GM23338 (cell line): ENCODE data around the gene RBFOX1. TPM values are rescaled to one million over a fixed set of nuclear protein-coding genes. Genes with fewer than 3 reads are reported as not detected.

Experiments used
- ATAC-seq: fragments of 200-7000 bp; cut with Tn5 transposase; 3 replicates; pipeline ENCODE4 v1.9.1; 2020
- DNase-seq: peaks from one replicate; pipeline ENCODE4 v3.0.0-alpha.2; 2015; ENCODE audit warnings: low spot score
- H2AFZ ChIP-seq: fragments of 200-600 bp; sonication (generic); 2 replicates; pipeline ENCODE4 v1.8.0; 2016; ENCODE audit warnings: antibody characterized with exemption, mild to moderate bottlenecking, moderate library complexity
- H3F3A ChIP-seq: fragments of 200-600 bp; sonication (generic); replicated peaks from 2 replicates; pipeline ENCODE4 v1.8.0; 2017; ENCODE audit warnings: antibody characterized with exemption, mixed run types, low read depth
- H3K27ac ChIP-seq: fragments of 200-600 bp; sonication (generic); 2 replicates; pipeline ENCODE4 v1.6.1; 2016; ENCODE audit warnings: low read depth
- H3K27me3 ChIP-seq: fragments of 200-600 bp; sonication (generic); 2 replicates; pipeline ENCODE4 v1.8.0; 2016; ENCODE audit warnings: mild to moderate bottlenecking, mixed run types, moderate library complexity; ENCODE audit not compliant: insufficient read depth
- H3K36me3 ChIP-seq: fragments of 200-600 bp; sonication (generic); 2 replicates; pipeline ENCODE4 v1.8.0; 2016; ENCODE audit warnings: mild to moderate bottlenecking; ENCODE audit not compliant: insufficient read depth
- H3K4me1 ChIP-seq: fragments of 200-600 bp; sonication (generic); 2 replicates; pipeline ENCODE4 v1.8.0; 2016; ENCODE audit warnings: mild to moderate bottlenecking, moderate library complexity; ENCODE audit not compliant: insufficient read depth
- H3K4me2 ChIP-seq: fragments of 200-600 bp; sonication (generic); 2 replicates; pipeline ENCODE4 v1.7.1; 2017; ENCODE audit warnings: mixed run types
- H3K4me3 ChIP-seq: fragments of 200-600 bp; sonication (generic); 2 replicates; pipeline ENCODE4 v1.6.1; 2016; ENCODE audit warnings: mixed run types
- H3K79me2 ChIP-seq: fragments of 200-600 bp; sonication (generic); replicated peaks from 2 replicates; pipeline ENCODE4 v1.8.0; 2017; ENCODE audit warnings: mild to moderate bottlenecking; ENCODE audit not compliant: insufficient read depth
- H3K9me2 ChIP-seq: fragments of 200-600 bp; sonication (generic); 2 replicates; pipeline ENCODE4 v1.8.0; 2017; ENCODE audit not compliant: insufficient read depth
- H4K20me1 ChIP-seq: fragments of 200-600 bp; sonication (generic); replicated peaks from 2 replicates; pipeline ENCODE4 v1.8.0; 2017; ENCODE audit warnings: mild to moderate bottlenecking; ENCODE audit not compliant: insufficient read depth
- H3K27ac Mint-ChIP-seq: 2 replicates; pipeline ENCODE4 v1.8.0; 2020; ENCODE audit warnings: inconsistent platforms, mild to moderate bottlenecking, moderate library complexity, mixed read lengths
- H3K27me3 Mint-ChIP-seq: 3 replicates; pipeline ENCODE4 v1.8.0; 2022; ENCODE audit warnings: low read depth, mild to moderate bottlenecking, moderate library complexity, mixed read lengths, inconsistent platforms; ENCODE audit not compliant: insufficient read depth, poor library complexity
- H3K36me3 Mint-ChIP-seq: 3 replicates; pipeline ENCODE4 v1.8.0; 2021; ENCODE audit warnings: low read depth, mild to moderate bottlenecking, inconsistent platforms, moderate library complexity, mixed read lengths
- H3K4me1 Mint-ChIP-seq: 3 replicates; pipeline ENCODE4 v1.8.0; 2020; ENCODE audit warnings: mild to moderate bottlenecking, inconsistent platforms, mixed read lengths
- H3K4me3 Mint-ChIP-seq: 3 replicates; pipeline ENCODE4 v1.8.0; 2021; ENCODE audit warnings: moderate library complexity, mild to moderate bottlenecking, inconsistent platforms, mixed read lengths
- H3K9me3 Mint-ChIP-seq: 3 replicates; pipeline ENCODE4 v1.8.0; 2020; ENCODE audit warnings: moderate library complexity, mild to moderate bottlenecking, inconsistent platforms, mixed read lengths
- CREB1 ChIP-seq: fragments of 250-450 bp; sonication (Bioruptor Pico); IDR thresholded peaks from 2 replicates; pipeline ENCODE4 v1.5.0; 2020; ENCODE audit warnings: low read depth, mild to moderate bottlenecking, moderate library complexity
- CTCF ChIP-seq, 2 experiments: fragments of 200-600 bp in 1 of 2; sonication (generic) in 1 of 2; conservative IDR thresholded peaks; 2 replicates each; pipeline versions ENCODE4 v1.5.1 to v1.6.1; 2016 to 2017; ENCODE audit warnings: antibody characterized with exemption in 2 of 2, low read depth in 2 of 2, mild to moderate bottlenecking in 2 of 2, moderate library complexity in 1 of 2
- ETS1 ChIP-seq: IDR thresholded peaks from 2 replicates; pipeline ENCODE4 v1.6.1; 2016; ENCODE audit warnings: antibody characterized with exemption
- EZH2 ChIP-seq: fragments of 200-600 bp; sonication (generic); IDR thresholded peaks from one replicate; pipeline ENCODE4 v1.8.0; 2017; ENCODE audit warnings: antibody characterized with exemption, mild to moderate bottlenecking, low read depth; ENCODE audit not compliant: unreplicated experiment
- EZH2phosphoT487 ChIP-seq: fragments of 200-600 bp; sonication (generic); IDR thresholded peaks from one replicate; pipeline ENCODE4 v1.8.1; 2018; ENCODE audit warnings: antibody characterized with exemption; ENCODE audit not compliant: unreplicated experiment
- JUNB ChIP-seq: IDR thresholded peaks from one replicate; pipeline ENCODE4 v1.6.1; 2016; ENCODE audit warnings: antibody characterized with exemption; ENCODE audit not compliant: unreplicated experiment
- NANOG ChIP-seq: IDR thresholded peaks from 2 replicates; pipeline ENCODE4 v1.6.1; 2016; ENCODE audit warnings: antibody characterized with exemption, borderline replicate concordance
- POLR2AphosphoS5 ChIP-seq: IDR thresholded peaks from 2 replicates; pipeline ENCODE4 v1.6.1; 2016; ENCODE audit warnings: antibody characterized with exemption, low read depth
- STAT1 ChIP-seq: IDR thresholded peaks from one replicate; pipeline ENCODE4 v1.6.1; 2016; ENCODE audit warnings: antibody characterized with exemption; ENCODE audit not compliant: unreplicated experiment
- ZNF114 ChIP-seq: fragments of 250-450 bp; sonication (Bioruptor Pico); IDR thresholded peaks from 2 replicates; pipeline ENCODE4 v1.5.0; 2020; ENCODE audit warnings: mild to moderate bottlenecking, moderate library complexity
- ZNF331 ChIP-seq: fragments of 250-450 bp; sonication (Bioruptor Pico); IDR thresholded peaks from 2 replicates; pipeline ENCODE4 v1.5.0; 2020; ENCODE audit warnings: low read depth, mild to moderate bottlenecking, moderate library complexity
- ZNF462 ChIP-seq: fragments of 250-450 bp; sonication (Bioruptor Pico); IDR thresholded peaks from 2 replicates; pipeline ENCODE4 v1.5.0; 2020; ENCODE audit warnings: mild to moderate bottlenecking, moderate library complexity
- polyA plus RNA-seq: library from polyadenylated mRNA; unstranded; fragments of >200 nt; fragmentation: Nextera tagmentation; extraction: Ambion mirVana; gene quantifications from 2 replicates; pipeline ENCODE4 v1.2.1, GENCODE V29; 2016
- total RNA-seq: library from RNA; depleted of rRNA; stranded (reverse); fragments of >200 nt; shearing (Covaris generic); gene quantifications from 2 replicates; pipeline ENCODE4 v1.2.3, GENCODE V29; 2014

RBFOX1 gene
- total and polyA plus RNA-seq, 2 experiments from 2014 or later, result 2.5 to 3.6 TPM

GRCh38 chr16:7628981-7629380, 296.3 kb downstream of the RBFOX1 start (continued):
- no peak for TF ChIP-seq NANOG
- no peak for TF ChIP-seq STAT1
- TF ChIP-seq JUNB, result no peak
- no peak for TF ChIP-seq ETS1
- no peak for TF ChIP-seq ZNF462

- H3K27me3 ChIP-seq, result no peaks in the 10 kb centered on the region
- DNase-seq (no peak), ATAC-seq (no peak)
- peaks cover 19% of the 10 kb centered on the region for H3K4me1 ChIP-seq
- H3K27ac Mint-ChIP-seq, result no peak overlapping the region
- peaks cover 34% of the 10 kb centered on the region for H3K4me1 Mint-ChIP-seq
- no peaks in the 10 kb centered on the region for H3F3A ChIP-seq
- peaks cover 4% of the 10 kb centered on the region; the same call in 1 of the 2 replicates for H3K9me2 ChIP-seq
- no peak overlapping the region for H3K27ac ChIP-seq
- H3K4me3 Mint-ChIP-seq, result no peak overlapping the region
- H3K79me2 ChIP-seq, result no peaks in the 10 kb centered on the region
- no peak overlapping the region for H3K4me3 ChIP-seq
- H2AFZ ChIP-seq, result no peak overlapping the region
- no peaks in the 10 kb centered on the region for H4K20me1 ChIP-seq
- H3K36me3 Mint-ChIP-seq, result no peaks in the 10 kb centered on the region
- no peaks in the 10 kb centered on the region for H3K27me3 Mint-ChIP-seq
- no peak overlapping the region for H3K4me2 ChIP-seq
- no peaks in the 10 kb centered on the region for H3K9me3 Mint-ChIP-seq
- no peaks in the 10 kb centered on the region for H3K36me3 ChIP-seq
- TF ChIP-seq ETS1 (no peak), CTCF (conservative IDR thresholded peaks at IDR 0.05; ENCODE audit: low read depth in 2 of 2) (no peak), NANOG (no peak), EZH2phosphoT487 (no peak), CREB1 (CRISPR knock-in tag) (no peak), POLR2AphosphoS5 (no peak), STAT1 (no peak), ZNF114 (no peak), JUNB (no peak), ZNF331 (CRISPR knock-in tag) (no peak), EZH2 (no peak)
Measured at GRCh38 chr16:7629571-7629970, 296.9 kb downstream of the RBFOX1 start.
